Smooth muscle cell of the brain vasculature (primary cell): ENCODE data around the gene AP2B1.

Experiments
- DNase-seq: peaks from one replicate; pipeline ENCODE4 v3.0.0-alpha.2; 2012; ENCODE audit warnings: low read depth, low spot score

The AP2B1 gene

GRCh38 chr17:35728551-35728950, 141.4 kb downstream of the AP2B1 start:
- no peak for DNase-seq

GRCh38 chr17:35729405-35729833, 142.3 kb downstream of the AP2B1 start:
- DNase-seq = no peak

GRCh38 chr17:35730400-35731005, 143.4 kb downstream of the AP2B1 start:
- DNase-seq = no peak

GRCh38 chr17:35731239-35731916, 144.3 kb downstream of the AP2B1 start, which contains the start of gene RASL10B:
TSS of gene RASL10B (plus strand) at chr17:35731639. CDS start at chr17:35735185, 3,546 bp downstream.
- no peak for DNase-seq

- DNase-seq = no peak
Observed at GRCh38 chr17:35731917-35732805, 145.0 kb downstream of the AP2B1 start.

- no peak for DNase-seq
Observed at GRCh38 chr17:35732806-35733136, 145.6 kb downstream of the AP2B1 start.

- DNase-seq = no peak
Observed at GRCh38 chr17:35733366-35733765, 146.2 kb downstream of the AP2B1 start.

- no peak for DNase-seq
Observed at GRCh38 chr17:35734396-35734795, 147.3 kb downstream of the AP2B1 start.

- no peak for DNase-seq
Observed at GRCh38 chr17:35735036-35735805, 148.1 kb downstream of the AP2B1 start.

GRCh38 chr17:35736236-35736635, 149.1 kb downstream of the AP2B1 start:
- DNase-seq = no peak

GRCh38 chr17:35738519-35739133, 151.5 kb downstream of the AP2B1 start:
- no peak for DNase-seq

GRCh38 chr17:35740216-35740615, 153.1 kb downstream of the AP2B1 start:
- DNase-seq = no peak

- no peak for DNase-seq
Observed at GRCh38 chr17:35740997-35741931, 154.1 kb downstream of the AP2B1 start.

GRCh38 chr17:35742496-35742895, 155.4 kb downstream of the AP2B1 start:
- DNase-seq = no peak

GRCh38 chr17:35742896-35743477, 155.9 kb downstream of the AP2B1 start:
- no peak for DNase-seq

GRCh38 chr17:35743626-35744328, 156.7 kb downstream of the AP2B1 start:
- peak; percentile 12 for DNase-seq

GRCh38 chr17:35744830-35745229, 157.7 kb downstream of the AP2B1 start:
- no peak for DNase-seq

GRCh38 chr17:35745246-35745645, 158.1 kb downstream of the AP2B1 start:
- no peak for DNase-seq

GRCh38 chr17:35745749-35746320, 158.7 kb downstream of the AP2B1 start:
- DNase-seq = no peak
